NT2/D1 (cell line): ENCODE data around the gene XRCC4.

Experiments
- SUZ12 ChIP-seq: IDR thresholded peaks from 2 replicates; pipeline ENCODE4 v1.6.1; 2011; ENCODE audit not compliant: insufficient read length, insufficient read depth; ENCODE audit errors: extremely low read depth
- YY1 ChIP-seq: IDR thresholded peaks from 2 replicates; pipeline ENCODE4 v1.6.1; 2011; ENCODE audit not compliant: insufficient read length, insufficient read depth

GRCh38 chr5:83095957-83096539 lies 18.7 kb downstream of the XRCC4 start:
- no peak for TF ChIP-seq YY1
- TF ChIP-seq SUZ12: no peak
